H1 (cell line): Measurements from ENCODE around the gene PAEP. TPM values are rescaled to one million over a fixed set of nuclear protein-coding genes. Genes with fewer than 3 reads are reported as not detected.

ENCODE experiments used
- CTCF ChIA-PET: fragments of 300-600 bp; sonication (Branson Sonifier 250); formaldehyde crosslinking; loops from one replicate; lab custom pipeline; 2021; ENCODE audit not compliant: partially characterized antibody; lab: Charles Lee
- POLR2A ChIA-PET: fragments of 300-600 bp; sonication (Branson Sonifier 250); formaldehyde crosslinking; loops from one replicate; lab custom pipeline; 2021; ENCODE audit warnings: inconsistent platforms; ENCODE audit not compliant: partially characterized antibody; lab: Charles Lee
- DNase-seq, 2 experiments: peaks; one replicate each; pipeline versions ENCODE4 v3.0.0 to v3.0.0-alpha.2; 2010 to 2022; ENCODE audit warnings: low spot score in 2 of 2, low read depth in 1 of 2, mixed read lengths in 1 of 2
- FAIRE-seq: peaks from 2 replicates; lab custom pipeline; 2011; peaks lifted over from hg19 to GRCh38; lab: Jason Lieb, UNC
- H2AFZ ChIP-seq: 2 replicates; pipeline ENCODE4 v1.8.1; 2012; ENCODE audit warnings: low read length, inconsistent platforms
- H2AK5ac ChIP-seq: 2 replicates; pipeline ENCODE4 v1.6.1; 2013; ENCODE audit warnings: low read depth, low read length
- H2BK120ac ChIP-seq: replicated peaks from 2 replicates; pipeline ENCODE3; 2013; ENCODE audit warnings: low read depth, low read length, inconsistent platforms
- H2BK12ac ChIP-seq: 2 replicates; pipeline ENCODE4 v1.6.1; 2013; ENCODE audit warnings: low read depth, low read length
- H2BK15ac ChIP-seq: 2 replicates; pipeline ENCODE4 v1.6.1; 2013; ENCODE audit warnings: low read length
- H2BK20ac ChIP-seq: 2 replicates; pipeline ENCODE4 v1.6.1; 2013; ENCODE audit warnings: low read length
- H2BK5ac ChIP-seq: 2 replicates; pipeline ENCODE4 v1.6.1; 2013; ENCODE audit warnings: low read depth, low read length
- H3K14ac ChIP-seq: 2 replicates; pipeline ENCODE4 v1.6.1; 2013; ENCODE audit warnings: inconsistent platforms; ENCODE audit not compliant: insufficient read length
- H3K18ac ChIP-seq: 2 replicates; pipeline ENCODE4 v1.6.1; 2013; ENCODE audit warnings: low read length; ENCODE audit errors: extremely low read depth
- H3K23ac ChIP-seq: 2 replicates; pipeline ENCODE4 v1.6.1; 2013; ENCODE audit warnings: inconsistent platforms; ENCODE audit not compliant: insufficient read length
- H3K23me2 ChIP-seq: 2 replicates; pipeline ENCODE4 v1.6.1; 2013; ENCODE audit warnings: low read depth, low read length
- H3K27ac ChIP-seq: 2 replicates; pipeline ENCODE4 v1.6.1; 2011; ENCODE audit warnings: low read depth, low read length, inconsistent platforms
- H3K27me3 ChIP-seq, 4 experiments: replicated peaks in 1 of 4; 1 replicate in 1 of 4; 2 replicates in 3 of 4; pipeline versions ENCODE4 v1.6.1 to v1.8.1; 2011 to 2013; ENCODE audit warnings: low read length in 3 of 4, mild to moderate bottlenecking in 3 of 4, inconsistent platforms in 2 of 4, mixed read lengths in 2 of 4, moderate library complexity in 1 of 4; ENCODE audit not compliant: control insufficient read depth in 3 of 4, insufficient read depth in 3 of 4; ENCODE audit errors: extremely low read depth in 1 of 4
- H3K36me3 ChIP-seq, 4 experiments: 2 replicates each; pipeline versions ENCODE4 v1.6.1 to v1.8.1; 2011 to 2013; ENCODE audit warnings: mild to moderate bottlenecking in 4 of 4, low read length in 3 of 4, moderate library complexity in 2 of 4, control low read depth in 1 of 4, inconsistent platforms in 1 of 4; ENCODE audit not compliant: insufficient read depth in 4 of 4, control insufficient read depth in 2 of 4
- H3K4ac ChIP-seq: replicated peaks from 2 replicates; pipeline ENCODE3; 2013; ENCODE audit warnings: low read length, low read depth, mixed read lengths, inconsistent platforms; ENCODE audit not compliant: insufficient read length
- H3K4me1 ChIP-seq, 4 experiments: replicated peaks in 1 of 4; 1 replicate in 1 of 4; 2 replicates in 3 of 4; pipeline versions ENCODE4 v1.6.1 to v1.8.1; 2011 to 2013; ENCODE audit warnings: low read length in 3 of 4, inconsistent platforms in 2 of 4, mixed read lengths in 1 of 4; ENCODE audit not compliant: insufficient read depth in 4 of 4, control insufficient read depth in 3 of 4
- H3K4me2 ChIP-seq, 2 experiments: 2 replicates each; pipeline versions ENCODE4 v1.6.1 to v1.8.1; 2011 to 2013; ENCODE audit warnings: low read depth in 2 of 2, low read length in 2 of 2, control low read depth in 1 of 2, inconsistent platforms in 1 of 2, mild to moderate bottlenecking in 1 of 2; ENCODE audit not compliant: insufficient read depth in 1 of 2
- H3K4me3 ChIP-seq, 4 experiments: fragments of 200-600, 300-600 bp in 1 of 4; sonication (generic), shearing (Covaris generic), sonication (Bioruptor Twin) in 1 of 4; 2 replicates each; pipeline versions ENCODE4 v1.5.1 to v1.8.1; 2011 to 2016; ENCODE audit warnings: low read length in 4 of 4, low read depth in 3 of 4, control low read depth in 2 of 4, inconsistent platforms in 2 of 4, mild to moderate bottlenecking in 2 of 4, mixed read lengths in 1 of 4, moderate library complexity in 1 of 4; ENCODE audit not compliant: insufficient read depth in 2 of 4; ENCODE audit errors: extremely low read depth in 1 of 4
- H3K56ac ChIP-seq: replicated peaks from 2 replicates; pipeline ENCODE3; 2013; ENCODE audit warnings: low read depth, mild to moderate bottlenecking, mixed read lengths, low read length, inconsistent platforms; ENCODE audit not compliant: insufficient read length
- H3K79me1 ChIP-seq: 2 replicates; pipeline ENCODE4 v1.6.1; 2013; ENCODE audit warnings: low read depth, low read length, control low read depth
- H3K79me2 ChIP-seq, 2 experiments: 2 replicates each; pipeline versions ENCODE4 v1.6.1 to v1.8.1; 2012 to 2013; ENCODE audit warnings: low read length in 2 of 2, mild to moderate bottlenecking in 2 of 2, inconsistent platforms in 1 of 2; ENCODE audit not compliant: insufficient read depth in 2 of 2, control insufficient read depth in 1 of 2
- H3K9ac ChIP-seq, 4 experiments: replicated peaks in 1 of 4; 1 replicate in 1 of 4; 2 replicates in 3 of 4; pipeline versions ENCODE4 v1.6.1 to v1.8.1; 2011 to 2013; ENCODE audit warnings: low read depth in 3 of 4, low read length in 3 of 4, control low read depth in 2 of 4, mild to moderate bottlenecking in 2 of 4, moderate library complexity in 2 of 4, inconsistent platforms in 1 of 4; ENCODE audit errors: extremely low read depth in 1 of 4
- H3K9me3 ChIP-seq, 2 experiments: 2 replicates each; pipeline versions ENCODE4 v1.6.1 to v1.8.1; 2012 to 2013; ENCODE audit warnings: mild to moderate bottlenecking in 2 of 2, moderate library complexity in 2 of 2, control low read depth in 1 of 2, inconsistent platforms in 1 of 2, low read depth in 1 of 2, low read length in 1 of 2, mixed read lengths in 1 of 2; ENCODE audit not compliant: insufficient read depth in 2 of 2
- H4K20me1 ChIP-seq, 2 experiments: replicated peaks in 1 of 2; 2 replicates each; pipeline versions ENCODE3 to v1.8.1; 2011 to 2013; ENCODE audit warnings: inconsistent platforms in 2 of 2, low read length in 2 of 2, mild to moderate bottlenecking in 1 of 2; ENCODE audit not compliant: insufficient read depth in 2 of 2, control insufficient read depth in 1 of 2
- H4K5ac ChIP-seq: 2 replicates; pipeline ENCODE4 v1.6.1; 2013; ENCODE audit warnings: low read length, low read depth, mixed read lengths, inconsistent platforms; ENCODE audit not compliant: insufficient read length
- H4K8ac ChIP-seq: 2 replicates; pipeline ENCODE4 v1.8.0; 2013; ENCODE audit warnings: mild to moderate bottlenecking, moderate library complexity, low read length, inconsistent platforms; ENCODE audit not compliant: insufficient read depth; ENCODE audit errors: extremely low read depth
- H4K91ac ChIP-seq: replicated peaks from 2 replicates; pipeline ENCODE3; 2013; ENCODE audit warnings: low read length, mixed read lengths, inconsistent platforms; ENCODE audit not compliant: insufficient read length
- RNF2 ChIP-seq: fragments of 200-900, 300-1000 bp; sonication (generic); IDR thresholded peaks from 2 replicates; pipeline ENCODE4 v1.7.1; 2016; ENCODE audit warnings: borderline replicate concordance, low read depth, mild to moderate bottlenecking, antibody characterized with exemption, low read length; ENCODE audit not compliant: poor library complexity, severe bottlenecking; ENCODE audit errors: missing control alignments
- SRF ChIP-seq: IDR thresholded peaks from 2 replicates; pipeline ENCODE4 v1.6.1; 2011; ENCODE audit warnings: mild to moderate bottlenecking, low read depth, low read length, moderate library complexity
- TCF12 ChIP-seq: IDR thresholded peaks from 2 replicates; pipeline ENCODE4 v1.6.1; 2011; ENCODE audit warnings: low read depth, mild to moderate bottlenecking, low read length
- WGBS, 2 experiments: shearing (Covaris generic) in 1 of 2; methylation state at CpG; one replicate each; pipeline versions ENCODE4 v1.1.6 to v1.1.7; 2013 to 2015; ENCODE audit warnings: low lambda C conversion rate in 2 of 2, mixed read lengths in 2 of 2, inconsistent platforms in 1 of 2, low coverage in 1 of 2, missing lambda C conversion rate in 1 of 2; ENCODE audit not compliant: insufficient replicate concordance in 2 of 2, insufficient coverage in 1 of 2, insufficient read length in 1 of 2; ENCODE audit errors: extremely low coverage in 1 of 2, missing lambda C conversion rate in 1 of 2; 5-methylcytosine and 5-hydroxymethylcytosine counted together
- polyA plus RNA-seq, 7 experiments: library from polyadenylated mRNA; depleted of rRNA in 3 of 7; stranded (reverse) in 5 of 7; unstranded in 2 of 7; fragments of >200 nt in 5 of 7; fragments of 200-250 nt in 2 of 7; gene quantifications; 1 replicate in 5 of 7; 2 replicates in 1 of 7; 4 replicates in 1 of 7; pipeline versions ENCODE4 v1.2.1 to v1.2.3, GENCODE V29; 2011 to 2013; ENCODE audit warnings: missing spikeins in 2 of 7, mixed read lengths in 2 of 7
- total RNA-seq: library from RNA; stranded (reverse); fragmentation: NEBNext Ultra II Directional; extraction: Animal tissue kit (Norgen Biotek cat#: 25700); gene quantifications from 2 replicates; pipeline ENCODE4 v1.2.1, GENCODE V29; 2021
- TF ChIP-seq, protein P1 (sequence below): IDR thresholded peaks from 2 replicates; pipeline ENCODE4 v1.6.1; 2012; ENCODE audit warnings: low read length, inconsistent platforms
- TF ChIP-seq, protein P2 (sequence below): IDR thresholded peaks from 2 replicates; pipeline ENCODE4 v1.6.1; 2011; ENCODE audit warnings: low read length, improper control_type of control experiment

The PAEP gene
- total and polyA plus RNA-seq, 2 of the 8 experiments (the other 6 are each of a cell fraction or from before 2014, with no cell fraction given): not detected

DNA sequence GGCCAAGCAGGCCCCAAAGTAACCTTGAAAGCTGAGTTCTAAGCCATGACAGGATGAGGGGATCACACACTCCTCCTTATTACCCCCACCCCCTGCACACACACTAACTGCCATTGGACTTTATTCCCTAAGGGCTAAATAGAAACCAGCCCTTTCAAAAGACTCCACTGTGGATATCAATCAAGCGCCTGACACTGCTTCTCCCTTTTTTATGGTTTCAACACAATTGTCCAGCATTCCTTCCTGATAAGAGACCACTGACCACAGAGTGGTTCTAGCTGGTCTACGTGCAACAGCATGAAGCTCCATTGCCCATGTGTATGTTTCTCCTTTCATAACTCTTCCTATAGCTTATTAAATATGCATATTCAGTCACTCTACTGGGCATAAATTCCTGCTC, 34.7 kb downstream of the PAEP start:
- Histone ChIP-seq H2BK15ac (no peak overlapping the region), H2AK5ac (no peak overlapping the region), H3K79me2 (no peaks in the 10 kb centered on the region), H3K4ac (no peak overlapping the region), H2AFZ (no peak overlapping the region), H3K14ac (no peak overlapping the region), H3K4me2 (no peak overlapping the region), H4K20me1 (no peaks in the 10 kb centered on the region), H2BK12ac (no peak overlapping the region), H4K91ac (no peak overlapping the region), H3K23ac (no peak overlapping the region), H3K27me3 (no peaks in the 10 kb centered on the region), H3K23me2 (no peaks in the 10 kb centered on the region), H3K9me3 (0 out of 4 replicates have a peak, but pooled peaks cover 0 to 5% of the 10 kb centered on the region in 2 experiments), H2BK5ac (no peak overlapping the region), H3K4me3 (no peak overlapping the region), H3K56ac (no peak overlapping the region), H3K79me1 (no peaks in the 10 kb centered on the region), H3K9ac (no peak overlapping the region), H3K36me3 (no peaks in the 10 kb centered on the region), H2BK120ac (no peak overlapping the region), H4K8ac (no peak overlapping the region), H3K4me1 (no peaks in the 10 kb centered on the region), H3K18ac (no peak overlapping the region), H3K27ac (no peak overlapping the region), H4K5ac (no peak overlapping the region), H2BK20ac (no peak overlapping the region)
- POLR2A ChIA-PET: no interaction called here
- FAIRE-seq (no peak), DNase-seq (no peak)
- WGBS, 2 experiments: 89% methylated on average over 2 of the region's 2 CpGs; no CpG with 5 or more reads in 1 of the 2 experiments
- CTCF ChIA-PET: interaction anchor here (0.9 kb wide), 1 partner anchor 198 kb away, joined by 4 read pairs; no protein-coding TSS in a partner anchor
- TF ChIP-seq TCF12 (no peak), SRF (no peak), RNF2 (no peak)
- TF ChIP-seq, protein P1, sequence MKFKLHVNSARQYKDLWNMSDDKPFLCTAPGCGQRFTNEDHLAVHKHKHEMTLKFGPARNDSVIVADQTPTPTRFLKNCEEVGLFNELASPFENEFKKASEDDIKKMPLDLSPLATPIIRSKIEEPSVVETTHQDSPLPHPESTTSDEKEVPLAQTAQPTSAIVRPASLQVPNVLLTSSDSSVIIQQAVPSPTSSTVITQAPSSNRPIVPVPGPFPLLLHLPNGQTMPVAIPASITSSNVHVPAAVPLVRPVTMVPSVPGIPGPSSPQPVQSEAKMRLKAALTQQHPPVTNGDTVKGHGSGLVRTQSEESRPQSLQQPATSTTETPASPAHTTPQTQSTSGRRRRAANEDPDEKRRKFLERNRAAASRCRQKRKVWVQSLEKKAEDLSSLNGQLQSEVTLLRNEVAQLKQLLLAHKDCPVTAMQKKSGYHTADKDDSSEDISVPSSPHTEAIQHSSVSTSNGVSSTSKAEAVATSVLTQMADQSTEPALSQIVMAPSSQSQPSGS: no peak
- TF ChIP-seq, protein P2, sequence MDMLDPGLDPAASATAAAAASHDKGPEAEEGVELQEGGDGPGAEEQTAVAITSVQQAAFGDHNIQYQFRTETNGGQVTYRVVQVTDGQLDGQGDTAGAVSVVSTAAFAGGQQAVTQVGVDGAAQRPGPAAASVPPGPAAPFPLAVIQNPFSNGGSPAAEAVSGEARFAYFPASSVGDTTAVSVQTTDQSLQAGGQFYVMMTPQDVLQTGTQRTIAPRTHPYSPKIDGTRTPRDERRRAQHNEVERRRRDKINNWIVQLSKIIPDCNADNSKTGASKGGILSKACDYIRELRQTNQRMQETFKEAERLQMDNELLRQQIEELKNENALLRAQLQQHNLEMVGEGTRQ: no peak
